HL-60 (cell line): ENCODE results near the gene DPH7.

Experiments
- DNase-seq, 2 experiments: peaks; one replicate each; pipeline ENCODE4 v3.0.0-alpha.2; 2010 to 2020; ENCODE audit warnings: low read depth in 1 of 2, low spot score in 1 of 2
- H3K27ac ChIP-seq: fragments of 250-450 bp; sonication (Bioruptor Pico); replicated peaks from 2 replicates; pipeline ENCODE4 v1.5.1; 2020; ENCODE audit warnings: mild to moderate bottlenecking, moderate library complexity
- H3K27me3 ChIP-seq: fragments of 250-450 bp; sonication (Bioruptor Pico); 2 replicates; pipeline ENCODE4 v1.5.1; 2021; ENCODE audit warnings: mild to moderate bottlenecking, moderate library complexity; ENCODE audit not compliant: insufficient read depth, poor library complexity, severe bottlenecking
- H3K4me3 ChIP-seq: replicated peaks from 2 replicates; pipeline ENCODE4 v1.5.1; 2011; ENCODE audit warnings: mild to moderate bottlenecking, control low read depth, low read length; ENCODE audit not compliant: insufficient read depth
- CTCF ChIP-seq: IDR thresholded peaks from one replicate; pipeline ENCODE4 v1.5.1; 2011; ENCODE audit warnings: low read length, control low read depth, inconsistent platforms; ENCODE audit not compliant: insufficient read depth
- GABPA ChIP-seq: IDR thresholded peaks from 2 replicates; pipeline ENCODE4 v1.6.1; 2012; ENCODE audit warnings: low read depth
- POLR2AphosphoS5 ChIP-seq: IDR thresholded peaks from 2 replicates; pipeline ENCODE4 v1.6.1; 2012; ENCODE audit warnings: low read depth
- REST ChIP-seq: IDR thresholded peaks from 2 replicates; pipeline ENCODE4 v1.6.1; 2012; ENCODE audit warnings: low read depth; ENCODE audit not compliant: insufficient replicate concordance
- SPI1 ChIP-seq: IDR thresholded peaks from 2 replicates; pipeline ENCODE4 v1.6.1; 2012; ENCODE audit warnings: low read depth, mild to moderate bottlenecking, borderline replicate concordance

The DPH7 gene

GRCh38 chr9:137612741-137613142 lies 34.0 kb upstream of the DPH7 start:
- no peak for TF ChIP-seq GABPA
- TF ChIP-seq SPI1 = no peak
- TF ChIP-seq POLR2AphosphoS5 = no peak
- TF ChIP-seq REST = no peak
- no peak for TF ChIP-seq CTCF
- DNase-seq = no peak
- H3K27me3 ChIP-seq = no peaks in the 10 kb centered on the region
- H3K4me3 ChIP-seq = no peak overlapping the region
- H3K27ac ChIP-seq = no peak overlapping the region

- Histone ChIP-seq H3K27me3 (no peaks in the 10 kb centered on the region), H3K27ac (peak overlapping the region; percentile 24), H3K4me3 (no peak overlapping the region)
- TF ChIP-seq SPI1 (no peak), POLR2AphosphoS5 (peak; percentile 47; the same call in 1 of the 2 replicates)
- no peak for DNase-seq
Observed at GRCh38 chr9:137611623-137612609, 33.2 kb upstream of the DPH7 start.

- TF ChIP-seq SPI1 (no peak), REST (no peak), CTCF (no peak), POLR2AphosphoS5 (no peak), GABPA (no peak)
- no peak overlapping the region for H3K4me3 ChIP-seq
- no peaks in the 10 kb centered on the region for H3K27me3 ChIP-seq
- H3K27ac ChIP-seq = peak overlapping the region; percentile 24; the same call in 1 of the 2 replicates
- no peak for DNase-seq
Observed at GRCh38 chr9:137610944-137611343, 32.2 kb upstream of the DPH7 start.

- Histone ChIP-seq H3K27ac (peak overlapping the region; percentile 87), H3K27me3 (no peaks in the 10 kb centered on the region), H3K4me3 (peak overlapping the region; percentile 80)
- DNase-seq = peak in 1 of 2 experiments; percentile 52
- no peak for TF ChIP-seq CTCF
- TF ChIP-seq POLR2AphosphoS5 = no peak
- no peak for TF ChIP-seq REST
- no peak for TF ChIP-seq GABPA
- no peak for TF ChIP-seq SPI1
Observed at GRCh38 chr9:137607141-137607857, 28.6 kb upstream of the DPH7 start.
